ENCODE measurements around the gene ZNF207. TPM values are rescaled to one million over a fixed set of nuclear protein-coding genes. Genes with fewer than 3 reads are reported as not detected.
"Not testable (repeated sequence)": the region's sequence is repeated elsewhere in the genome, so short reads cannot be mapped to it uniquely, and the experiment has no call there.

Gene ZNF207
- total and polyA plus RNA-seq, 2 donors from 2014 or later: 54.3 to 150 TPM

- Histone ChIP-seq H3K9ac (ENCODE audit: low read length in 3 of 3) (no peak overlapping the region), H3K36me3 (ENCODE audit: control insufficient read depth in 2 of 3, insufficient read depth in 3 of 3, low read length in 3 of 3) (peaks cover 2 to 6% (median 4%) of the 10 kb centered on the region in 3 donors), H3K9me3 (ENCODE audit: control insufficient read depth in 2 of 3, insufficient read depth in 1 of 3, low read length in 3 of 3) (no peaks in the 10 kb centered on the region), H3K4me1 (ENCODE audit: control insufficient read depth in 2 of 3, insufficient read depth in 2 of 3, low read depth in 1 of 3, low read length in 3 of 3) (peaks cover 2 to 5% (median 4%) of the 10 kb centered on the region in 3 donors), H3K27me3 (ENCODE audit: control insufficient read depth, insufficient read depth, low read length) (no peaks in the 10 kb centered on the region), H3K27ac (ENCODE audit: low read depth in 2 of 2, low read length in 2 of 2) (no peak overlapping the region), H3K4me3 (ENCODE audit: low read length in 3 of 3) (no peak overlapping the region)
- no peak for TF ChIP-seq CTCF (IDR thresholded peaks at IDR 0.05; ENCODE audit: borderline replicate concordance, extremely low read depth, insufficient read depth)
- DNase-seq (no peak), FAIRE-seq (no peak)
- intact Hi-C loops (cut with DNase I): no loop called here
Observed at GRCh38 chr17:32385121-32385520, 35.2 kb downstream of the ZNF207 start.

GRCh38 chr17:32385971-32386370 is 36.0 kb downstream of the ZNF207 start:
- Histone ChIP-seq H3K36me3 (ENCODE audit: control insufficient read depth in 2 of 3, insufficient read depth in 3 of 3, low read length in 3 of 3) (peaks cover 2 to 3% (median 2%) of the 10 kb centered on the region in 3 donors), H3K9me3 (ENCODE audit: control insufficient read depth in 2 of 3, insufficient read depth in 1 of 3, low read length in 3 of 3) (no peaks in the 10 kb centered on the region), H3K4me3 (ENCODE audit: low read length in 3 of 3) (no peak overlapping the region), H3K9ac (ENCODE audit: low read length in 3 of 3) (no peak overlapping the region), H3K27me3 (ENCODE audit: control insufficient read depth, insufficient read depth, low read length) (no peaks in the 10 kb centered on the region), H3K4me1 (ENCODE audit: control insufficient read depth in 2 of 3, insufficient read depth in 2 of 3, low read depth in 1 of 3, low read length in 3 of 3) (peaks cover 2 to 5% (median 4%) of the 10 kb centered on the region in 3 donors), H3K27ac (ENCODE audit: low read depth in 2 of 2, low read length in 2 of 2) (peak overlapping the region in 1 of 2 donors; percentile 20)
- no peak for TF ChIP-seq CTCF (IDR thresholded peaks at IDR 0.05; ENCODE audit: borderline replicate concordance, extremely low read depth, insufficient read depth)
- FAIRE-seq (no peak), DNase-seq (no peak)
- intact Hi-C loops (cut with DNase I): no loop called here

- Histone ChIP-seq H3K9me3 (ENCODE audit: control insufficient read depth in 2 of 3, insufficient read depth in 1 of 3, low read length in 3 of 3) (no peaks in the 10 kb centered on the region), H3K9ac (ENCODE audit: low read length in 3 of 3) (no peak overlapping the region), H3K4me1 (ENCODE audit: control insufficient read depth in 2 of 3, insufficient read depth in 2 of 3, low read depth in 1 of 3, low read length in 3 of 3) (peaks cover 2 to 5% (median 4%) of the 10 kb centered on the region in 3 donors), H3K4me3 (ENCODE audit: low read length in 3 of 3) (no peak overlapping the region), H3K27me3 (ENCODE audit: control insufficient read depth, insufficient read depth, low read length) (no peaks in the 10 kb centered on the region), H3K27ac (ENCODE audit: low read depth in 2 of 2, low read length in 2 of 2) (no peak overlapping the region), H3K36me3 (ENCODE audit: control insufficient read depth in 2 of 3, insufficient read depth in 3 of 3, low read length in 3 of 3) (peaks cover 0 to 2% (median 2%) of the 10 kb centered on the region in 3 donors)
- DNase-seq (no peak), FAIRE-seq (no peak)
- intact Hi-C loops (cut with DNase I): no loop called here
- TF ChIP-seq CTCF (IDR thresholded peaks at IDR 0.05; ENCODE audit: borderline replicate concordance, extremely low read depth, insufficient read depth): no peak
Observed at GRCh38 chr17:32386844-32387243, 36.9 kb downstream of the ZNF207 start.

GRCh38 chr17:32388128-32388527 is 38.2 kb downstream of the ZNF207 start:
- H3K36me3 ChIP-seq (ENCODE audit: control insufficient read depth in 2 of 3, insufficient read depth in 3 of 3, low read length in 3 of 3); intact Hi-C loops (cut with DNase I); H3K4me3 ChIP-seq (ENCODE audit: low read length in 3 of 3); FAIRE-seq; H3K9ac ChIP-seq (ENCODE audit: low read length in 3 of 3); H3K4me1 ChIP-seq (ENCODE audit: control insufficient read depth in 2 of 3, insufficient read depth in 2 of 3, low read depth in 1 of 3, low read length in 3 of 3); H3K9me3 ChIP-seq (ENCODE audit: control insufficient read depth in 2 of 3, insufficient read depth in 1 of 3, low read length in 3 of 3); H3K27me3 ChIP-seq (ENCODE audit: control insufficient read depth, insufficient read depth, low read length); H3K27ac ChIP-seq (ENCODE audit: low read depth in 2 of 2, low read length in 2 of 2): not testable (repeated sequence)
- DNase-seq: peak in 2 of 5 donors; percentile 21 to 24
